Glomerular visceral epithelial cell (primary cell): Measurements from ENCODE around the gene DUS2.
"Not testable (repeated sequence)": the region's sequence is repeated elsewhere in the genome, so short reads cannot be mapped to it uniquely, and the experiment has no call there.

Experiments
- DNase-seq: peaks from one replicate; pipeline ENCODE4 v3.0.0-alpha.2; 2016; ENCODE audit errors: extremely low spot score

Gene DUS2

DNA sequence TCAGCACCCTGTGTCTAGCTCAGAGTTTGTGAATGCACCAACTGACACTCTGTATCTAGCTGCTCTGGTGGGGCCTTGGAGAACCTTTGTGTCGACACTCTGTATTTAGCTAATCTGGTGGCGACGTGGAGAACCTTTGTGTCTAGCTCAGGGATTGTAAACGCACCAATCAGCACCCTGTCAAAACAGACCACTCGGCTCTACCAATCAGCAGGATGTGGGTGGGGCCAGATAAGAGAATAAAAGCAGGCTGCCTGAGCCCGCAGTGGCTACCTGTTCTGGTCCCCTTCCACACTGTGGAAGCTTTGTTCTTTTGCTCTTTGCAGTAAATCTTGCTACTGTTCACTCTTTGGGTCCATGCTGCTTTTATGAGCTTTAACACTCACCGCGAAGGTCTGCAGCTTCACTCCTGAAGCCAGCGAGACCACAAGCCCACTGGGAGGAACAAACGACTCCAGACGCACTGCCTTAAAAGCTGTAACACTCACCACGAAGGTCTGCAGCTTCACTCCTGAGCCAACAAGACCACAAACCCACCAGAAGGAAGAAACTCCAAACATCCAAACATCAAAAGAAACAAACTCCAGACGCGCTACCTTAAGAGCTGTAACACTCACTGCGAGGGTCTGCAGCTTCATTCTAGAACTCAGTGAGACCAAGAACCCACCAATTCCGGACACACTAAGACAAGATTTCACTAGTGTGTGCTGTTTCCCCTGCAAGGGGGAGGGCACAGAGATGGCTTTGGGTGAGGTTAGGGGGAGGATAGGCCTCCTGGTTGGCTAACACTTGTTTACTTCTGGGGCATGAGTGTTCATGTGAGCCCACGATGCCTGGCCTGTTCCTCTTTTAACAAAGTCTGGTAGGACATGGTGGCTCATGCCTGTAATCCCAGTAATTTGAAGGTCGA, 24.1 kb upstream of the DUS2 start, which contains the start of gene DPEP2:
DPEP2 (minus strand) TSS at position 706 of the 910 bp plus-strand sequence. CDS start 6,272 bp downstream, outside the sequence.
- DNase-seq: not testable (repeated sequence)

DNA sequence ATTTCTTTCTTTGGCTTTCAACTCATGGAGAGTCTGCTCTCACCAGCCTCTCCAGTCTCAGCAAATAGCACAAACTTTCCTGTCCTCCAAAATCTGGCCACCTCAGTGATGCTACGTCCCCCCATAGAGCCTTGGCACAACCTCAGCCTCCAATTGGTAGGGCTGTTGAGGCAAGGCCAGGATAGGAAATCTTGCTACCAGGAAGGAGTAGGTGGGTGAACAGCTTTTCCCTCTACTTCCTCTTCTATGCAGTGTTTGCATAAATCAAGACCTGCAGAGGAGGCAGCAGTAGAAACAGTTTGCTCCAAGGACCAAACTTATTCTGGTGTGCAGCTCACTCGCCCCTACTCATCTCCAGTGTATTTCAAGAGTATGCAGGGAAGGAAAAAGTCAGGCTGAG, 23.1 kb upstream of the DUS2 start:
- DNase-seq: no peak

DNA sequence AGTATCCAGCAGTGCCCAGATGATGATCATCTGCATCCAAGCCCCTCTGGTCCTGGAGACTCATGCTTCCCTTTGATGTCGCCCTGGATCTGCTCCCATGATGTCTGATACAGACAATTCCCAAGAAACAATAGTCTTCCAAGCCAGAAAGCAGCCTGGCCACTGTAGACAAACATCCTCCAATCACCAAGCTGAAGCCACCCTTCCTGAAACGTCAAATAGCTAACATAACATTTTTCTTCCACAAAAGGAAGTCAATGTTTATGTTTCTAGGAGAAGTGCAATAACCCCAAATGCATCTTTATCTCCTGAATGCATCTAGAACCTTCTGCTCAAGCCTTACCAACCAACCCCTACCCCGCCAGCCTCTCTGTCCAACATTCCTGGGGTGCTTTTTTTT, 22.6 kb upstream of the DUS2 start:
- DNase-seq: no peak

DNA sequence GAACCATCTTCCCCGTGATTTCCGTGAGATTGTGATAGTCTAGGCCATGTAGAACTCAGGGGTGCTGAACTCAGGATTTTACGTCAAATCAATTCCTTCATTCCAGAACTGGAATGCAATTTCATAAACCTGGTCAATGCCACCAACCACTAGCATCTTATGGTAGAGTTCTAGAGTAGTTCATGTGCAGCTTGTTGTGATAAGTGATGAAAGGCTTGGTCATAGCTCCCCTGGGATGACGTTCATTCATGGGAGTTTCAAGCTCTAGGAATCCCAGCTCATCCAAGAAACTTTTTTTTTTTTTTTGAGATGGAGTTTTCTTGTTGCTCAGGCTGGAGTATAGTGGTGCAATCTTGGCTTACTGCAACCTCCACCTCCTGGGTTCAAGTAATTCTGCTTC, 20.1 kb upstream of the DUS2 start:
- DNase-seq: no peak

DNA sequence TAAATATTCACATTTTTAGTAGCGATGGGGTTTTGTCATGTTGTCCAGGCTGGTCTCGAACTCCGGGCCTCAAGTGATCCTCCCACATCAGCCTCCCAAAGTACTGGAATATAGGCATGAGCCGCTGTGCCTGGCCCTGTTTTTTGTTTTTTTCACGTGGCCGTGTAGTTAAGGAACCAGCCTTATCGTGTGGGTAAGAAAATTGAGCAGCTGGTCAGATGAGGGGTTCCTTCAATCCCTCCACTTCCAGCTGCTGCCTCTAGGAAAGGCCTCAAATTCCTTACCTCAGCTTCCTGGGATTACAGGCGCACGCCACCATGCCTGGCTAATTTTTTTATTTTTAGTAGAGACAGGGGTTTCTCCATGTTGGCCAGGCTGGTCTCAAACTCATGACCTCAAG, 17.9 kb upstream of the DUS2 start:
- DNase-seq: no peak

DNA sequence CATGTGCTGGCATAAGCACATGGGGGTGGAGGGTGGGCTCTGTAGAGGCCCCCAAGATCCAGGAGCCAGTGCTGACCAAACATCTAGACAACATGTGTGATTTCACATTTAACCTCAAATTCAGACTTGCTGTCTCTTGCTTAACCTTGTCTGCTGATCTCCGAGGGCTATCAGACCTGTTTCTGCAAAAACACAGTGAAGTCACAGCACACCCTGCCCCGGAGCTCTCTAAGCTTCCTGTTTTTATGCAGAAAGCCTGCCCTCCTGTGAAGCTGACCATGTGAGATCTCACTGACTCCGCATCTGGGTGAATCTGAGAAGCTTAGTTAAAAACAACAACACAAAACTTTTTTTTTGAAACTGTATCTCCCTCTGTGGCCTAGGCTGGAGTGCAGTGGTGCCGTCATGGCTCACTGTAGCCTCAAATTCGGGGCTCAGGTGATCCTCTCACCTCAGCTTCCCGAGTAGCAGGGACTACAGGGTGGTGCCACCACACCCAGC, 17.2 kb upstream of the DUS2 start:
- DNase-seq: no peak

DNA sequence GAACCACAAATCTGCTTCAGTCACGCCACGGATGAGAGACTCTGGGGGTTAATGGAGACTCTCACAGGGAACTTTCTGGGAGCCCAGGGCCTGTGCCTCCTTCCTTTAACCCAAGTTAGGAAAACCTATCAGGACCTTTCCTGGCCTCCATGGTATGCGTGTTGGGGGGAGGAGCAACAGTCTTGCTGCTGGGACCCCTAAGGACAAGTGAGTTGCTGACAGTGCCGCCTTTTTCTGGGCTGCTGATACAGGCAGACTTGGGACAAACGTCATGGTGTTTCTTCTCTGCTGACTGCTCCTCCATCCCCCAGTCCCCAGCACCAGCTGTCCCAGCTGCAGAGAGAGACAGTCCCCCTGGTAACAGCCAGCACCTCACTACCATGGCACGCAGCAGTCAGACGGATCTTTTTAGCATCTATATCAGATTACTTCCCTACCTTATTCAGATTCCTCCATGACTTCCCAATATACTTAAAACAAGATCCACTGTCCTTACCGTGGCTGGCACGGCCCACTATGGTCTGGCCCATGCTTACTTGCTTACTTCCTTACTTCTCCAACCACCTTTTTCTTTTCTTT, 13.8 kb upstream of the DUS2 start:
- DNase-seq: no peak

DNA sequence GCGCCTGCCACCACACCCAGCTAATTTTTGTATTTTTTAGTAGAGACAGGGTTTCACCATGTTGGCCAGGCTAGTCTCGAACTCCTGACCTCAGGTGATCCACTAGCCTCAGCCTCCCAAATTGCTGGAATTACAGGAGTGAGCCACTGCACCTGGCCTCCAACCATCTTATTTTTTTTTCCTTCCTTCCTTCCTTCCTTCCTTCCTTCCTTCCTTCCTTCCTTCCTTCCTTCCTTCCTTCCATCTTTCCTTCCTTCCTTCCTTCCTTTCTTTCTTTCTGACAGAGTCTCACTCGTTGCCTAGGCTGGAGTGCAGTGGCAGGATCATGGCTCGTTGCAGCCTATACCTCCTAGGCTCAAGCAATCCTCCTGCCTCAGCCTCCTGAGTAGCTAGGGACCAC, 13.2 kb upstream of the DUS2 start:
- not testable (repeated sequence) for DNase-seq

DNA sequence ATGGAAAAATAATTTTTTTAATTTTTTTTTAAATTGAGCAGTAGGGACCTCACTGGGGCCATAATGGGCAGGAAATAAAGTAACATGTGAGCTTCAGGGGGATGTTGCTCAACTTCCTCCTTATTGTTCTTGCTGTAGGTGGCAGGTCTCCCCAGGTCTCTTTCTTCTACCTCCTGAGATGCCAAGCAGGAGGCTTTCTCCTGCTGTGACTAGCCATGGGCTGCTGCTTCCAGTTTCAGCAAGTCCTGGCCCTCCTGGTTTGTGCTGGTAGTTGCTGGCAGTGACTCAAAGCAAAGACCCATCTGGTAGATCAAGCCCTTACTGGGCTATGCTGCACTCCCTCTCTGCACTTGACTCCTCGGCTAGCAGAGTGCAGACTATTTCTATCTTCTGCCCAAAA, 9.6 kb upstream of the DUS2 start:
- DNase-seq: no peak

DNA sequence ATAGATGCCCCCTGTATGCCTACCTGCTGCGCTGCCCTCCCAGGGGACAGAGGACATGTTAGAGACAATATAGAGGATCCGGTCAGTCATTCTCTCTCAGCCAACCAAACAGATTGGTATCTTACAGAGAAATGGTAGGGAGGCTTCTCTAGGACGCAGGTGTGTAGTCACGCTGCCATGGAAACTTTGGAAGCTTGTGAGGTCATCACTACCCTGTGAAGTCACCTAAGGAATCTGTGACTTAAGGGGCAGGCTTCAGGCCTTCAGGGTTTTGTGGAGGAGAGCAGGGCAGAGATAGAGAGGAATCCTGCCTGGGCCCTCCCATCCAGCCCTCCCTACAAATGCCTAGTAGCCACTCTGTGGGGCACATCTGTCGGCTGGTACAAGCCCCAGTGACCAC, 7.4 kb upstream of the DUS2 start, which contains the start of gene DPEP2NB:
DPEP2NB (minus strand) TSS at position 231 of the 400 bp plus-strand sequence; CDS start at position 90, 141 bp downstream.
- DNase-seq: no peak

DNA sequence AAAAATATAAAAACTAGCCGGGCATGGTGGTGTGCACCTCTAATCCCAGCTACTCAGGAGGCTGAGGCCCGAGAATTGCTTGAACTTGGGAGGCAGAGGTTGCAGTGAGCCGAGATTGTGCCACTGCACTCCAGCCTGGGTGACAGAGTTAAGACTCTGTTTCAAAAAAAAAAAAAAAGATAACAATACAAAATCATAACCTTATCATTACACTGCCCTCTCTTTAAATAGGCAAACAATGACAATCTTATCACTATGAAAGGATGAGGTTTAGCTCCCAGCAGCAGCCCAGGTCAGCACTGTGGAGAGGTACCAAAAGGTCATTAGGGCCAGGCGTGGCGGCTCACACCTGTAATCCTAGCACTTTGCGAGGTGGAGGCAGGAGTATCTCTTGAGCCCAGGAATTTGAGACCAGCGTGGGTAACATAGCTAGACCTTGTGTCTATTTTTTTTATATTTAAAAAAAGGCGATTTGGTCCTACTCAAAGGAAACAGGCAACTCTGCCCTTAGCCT, 3.9 kb upstream of the DUS2 start:
- no peak for DNase-seq

DNA sequence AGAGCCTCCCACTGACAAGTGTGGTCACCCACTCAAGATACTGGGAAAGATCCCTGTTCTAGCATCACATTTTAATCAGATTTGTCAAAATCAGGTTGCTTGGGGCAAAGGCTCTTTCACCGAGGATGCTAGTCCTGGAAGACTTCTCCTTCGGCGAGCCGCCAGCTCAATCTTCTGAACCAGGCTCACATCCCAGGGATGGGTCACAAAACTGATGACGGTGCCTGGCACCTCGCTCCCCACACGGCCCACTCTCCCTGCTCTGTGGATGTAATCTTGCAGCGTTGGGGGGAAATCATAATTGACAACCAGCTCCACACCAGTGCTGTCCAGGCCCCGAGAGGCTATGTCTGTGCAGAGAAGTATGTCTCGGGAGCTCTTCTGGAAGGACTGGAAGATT, 1.6 kb upstream of the DUS2 start:
- no peak for DNase-seq

DNA sequence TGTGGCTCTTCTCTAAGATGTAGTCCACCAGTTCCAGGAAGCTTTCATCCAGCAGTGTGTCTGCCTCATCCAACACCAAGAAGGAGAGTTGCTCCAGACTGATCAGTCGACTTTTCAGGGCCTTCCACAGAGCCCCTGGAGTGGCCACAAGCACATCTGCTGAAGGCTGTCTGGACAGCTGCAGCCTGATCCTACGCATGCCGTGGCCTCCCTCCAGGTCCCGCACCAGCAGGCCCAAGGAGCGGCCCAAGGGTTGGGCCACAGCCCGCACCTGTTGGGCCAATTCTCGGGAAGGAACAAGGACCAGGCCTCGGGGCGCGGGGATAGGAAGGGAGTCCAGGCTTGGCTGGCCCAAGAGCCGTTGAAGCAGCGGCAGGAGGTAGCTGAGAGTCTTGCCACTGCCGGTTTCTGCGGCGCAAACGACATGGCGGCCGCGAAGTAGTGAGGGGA, 781 bp upstream of the DUS2 start:
- no peak for DNase-seq

DNA sequence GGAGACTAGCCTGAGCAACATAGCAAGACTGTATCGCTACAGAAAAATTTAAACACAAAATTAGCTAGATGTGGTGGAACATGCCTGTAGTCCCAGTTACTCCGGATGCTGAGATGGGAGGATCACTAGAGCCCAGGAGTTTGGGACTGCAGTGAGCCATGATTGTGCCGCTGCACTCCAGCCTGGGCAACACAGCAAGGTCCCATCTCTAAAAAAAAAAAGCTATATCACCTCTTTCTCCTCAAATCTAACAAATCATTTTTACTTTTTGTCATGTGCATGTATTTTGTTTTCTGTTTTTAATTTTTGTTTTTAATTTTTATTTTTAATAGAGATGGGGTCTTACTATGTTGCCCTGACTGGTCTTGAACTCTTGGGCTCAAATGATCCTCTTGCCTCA, 5.9 kb downstream of the DUS2 start:
- DNase-seq: no peak

DNA sequence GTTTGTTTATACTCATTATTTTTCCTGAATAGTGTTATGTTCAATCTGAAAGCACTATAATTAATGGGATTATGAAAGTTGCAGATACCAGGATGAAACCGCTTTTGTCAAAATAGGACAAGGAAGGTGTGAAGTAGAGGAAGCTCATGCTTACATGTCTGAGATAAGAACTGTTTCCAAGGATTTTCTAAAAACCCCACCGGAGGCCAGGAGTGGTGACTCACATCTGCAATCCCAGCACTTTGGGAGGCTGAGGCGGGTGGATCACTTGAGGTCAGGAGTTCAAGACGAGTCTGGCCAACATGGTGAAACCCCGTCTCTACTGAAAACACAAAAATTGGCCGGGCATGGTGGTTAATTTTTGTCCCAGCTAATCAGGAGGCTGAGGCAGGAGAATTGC, 7.0 kb downstream of the DUS2 start:
- peak; percentile 13 for DNase-seq

DNA sequence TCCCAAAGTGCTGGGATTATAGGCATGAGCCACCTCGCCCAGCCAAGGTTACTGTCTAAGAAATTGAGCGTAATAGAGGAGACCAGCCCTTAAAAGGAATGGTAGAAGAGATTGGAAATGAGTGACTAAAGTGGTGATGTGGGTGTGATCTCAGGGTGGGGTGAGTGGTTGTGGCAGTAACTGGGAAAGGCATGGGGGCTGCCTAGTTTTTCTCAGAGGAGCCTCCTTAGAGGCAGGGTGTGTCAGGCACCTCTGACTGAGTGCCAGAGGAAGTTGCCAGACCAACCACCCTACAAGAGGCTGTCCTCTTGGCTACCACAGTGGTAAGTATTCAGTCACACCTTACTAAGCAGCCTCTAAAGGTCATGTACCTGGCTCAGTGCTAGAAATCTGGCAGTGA, 8.9 kb downstream of the DUS2 start:
- peak; percentile 13 for DNase-seq

DNA sequence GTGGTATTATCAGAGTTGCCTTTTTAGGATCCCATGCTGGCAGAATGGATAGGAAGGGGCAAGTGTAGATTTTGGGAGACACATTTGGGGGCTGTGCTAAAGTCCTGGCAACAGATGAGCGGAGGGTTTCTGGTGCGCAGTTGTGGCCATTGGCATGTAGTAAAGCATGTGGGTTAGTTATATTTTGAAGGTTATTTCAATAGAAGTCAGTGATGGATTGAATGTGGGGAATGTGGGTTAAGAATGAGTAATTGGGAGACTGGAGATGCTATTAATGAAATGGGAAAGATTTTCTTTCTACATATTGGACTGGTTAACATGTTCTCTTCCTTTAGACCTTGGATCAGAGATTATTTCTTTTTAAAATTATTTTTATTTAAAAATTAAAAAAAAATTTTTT, 10.0 kb downstream of the DUS2 start:
- DNase-seq: no peak

DNA sequence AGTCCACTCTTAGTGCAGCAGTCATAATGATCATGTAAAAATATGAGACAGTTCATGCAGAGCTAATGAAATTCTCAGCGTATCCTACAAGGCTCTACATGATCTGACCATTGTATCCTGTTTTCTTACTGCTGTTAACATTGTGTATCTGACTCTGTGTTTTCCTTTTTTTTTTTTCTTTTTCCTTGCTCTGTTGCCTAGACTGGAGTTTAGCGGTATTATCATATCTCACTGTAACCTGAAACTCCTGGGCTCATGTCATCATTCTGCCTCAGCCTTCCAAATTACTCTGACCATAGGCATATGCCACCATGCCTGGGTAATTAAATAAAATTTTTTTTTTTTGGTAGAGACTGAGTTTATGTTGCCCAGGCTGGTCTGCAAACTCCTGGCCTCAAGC, 12.1 kb downstream of the DUS2 start:
- DNase-seq: no peak

DNA sequence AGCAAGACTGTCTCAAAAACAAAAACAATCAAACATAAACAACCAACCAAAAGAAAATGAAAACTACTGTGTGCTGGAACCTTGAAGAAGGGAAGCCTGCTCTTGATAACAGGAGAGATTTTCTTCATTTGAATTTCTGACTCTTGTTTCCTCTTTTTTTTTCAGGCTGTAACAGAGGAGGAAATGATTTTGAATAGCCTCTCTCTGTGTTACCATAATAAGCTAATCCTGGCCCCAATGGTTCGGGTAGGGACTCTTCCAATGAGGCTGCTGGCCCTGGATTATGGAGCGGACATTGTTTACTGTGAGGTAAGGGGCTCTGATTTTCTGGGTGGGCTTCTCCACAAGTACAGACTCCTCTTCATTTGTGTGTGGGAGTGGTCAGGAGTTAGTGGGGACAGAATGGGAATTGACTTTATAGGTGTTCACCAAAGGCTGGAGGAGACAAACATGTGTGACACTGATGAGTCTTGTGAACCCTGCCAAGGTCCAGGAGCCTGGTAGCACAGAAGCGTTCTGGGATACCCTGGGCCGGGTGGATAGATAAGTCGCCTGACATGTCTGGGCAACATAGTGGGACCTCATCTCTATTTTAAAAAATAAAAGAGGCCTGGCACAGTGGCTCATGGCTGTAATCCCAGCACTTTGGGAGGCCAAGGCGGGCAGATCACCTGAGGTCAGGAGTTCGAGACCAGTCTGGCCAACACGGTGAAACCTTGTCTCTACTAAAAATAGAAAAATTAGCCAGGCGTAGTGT, 14.9 kb downstream of the DUS2 start:
- DNase-seq: no peak

DNA sequence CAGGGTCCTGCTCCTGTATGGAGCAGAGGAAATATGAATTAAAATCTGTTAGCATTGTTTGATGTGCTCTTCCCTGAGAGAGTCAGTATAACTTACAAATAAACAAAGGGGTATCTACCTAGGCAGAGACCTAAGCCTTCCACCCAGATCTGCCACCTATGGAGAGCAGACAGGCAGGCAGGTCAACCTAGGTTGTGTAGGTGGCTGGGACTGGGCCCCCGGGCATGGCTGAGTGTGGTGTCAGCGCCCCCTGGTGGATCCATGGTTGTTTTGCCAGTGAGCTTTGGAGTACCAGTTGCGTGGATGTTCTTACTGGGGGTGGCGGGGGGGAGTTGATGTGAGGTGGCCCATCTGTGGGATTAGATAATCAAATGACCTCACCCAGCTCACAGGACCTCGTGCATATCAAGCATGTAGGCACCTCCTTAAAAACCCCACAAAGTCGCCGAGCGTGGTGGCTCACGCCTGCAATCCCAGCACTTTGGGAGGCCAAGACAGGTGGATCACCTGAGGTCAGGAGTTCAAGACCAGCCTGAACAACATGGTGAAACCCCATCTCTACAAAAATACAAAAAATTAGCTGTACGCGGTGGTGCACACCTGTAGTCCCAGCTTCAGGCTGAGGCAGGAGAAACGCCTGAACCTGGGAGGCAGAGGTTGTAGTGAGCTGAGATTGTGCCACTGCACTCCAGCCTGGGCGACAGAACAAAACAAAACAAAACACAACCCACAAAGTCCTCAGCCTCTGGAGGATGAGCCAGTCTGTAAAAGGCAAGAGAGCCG, 17.6 kb downstream of the DUS2 start:
- DNase-seq: peak; percentile 74

DNA sequence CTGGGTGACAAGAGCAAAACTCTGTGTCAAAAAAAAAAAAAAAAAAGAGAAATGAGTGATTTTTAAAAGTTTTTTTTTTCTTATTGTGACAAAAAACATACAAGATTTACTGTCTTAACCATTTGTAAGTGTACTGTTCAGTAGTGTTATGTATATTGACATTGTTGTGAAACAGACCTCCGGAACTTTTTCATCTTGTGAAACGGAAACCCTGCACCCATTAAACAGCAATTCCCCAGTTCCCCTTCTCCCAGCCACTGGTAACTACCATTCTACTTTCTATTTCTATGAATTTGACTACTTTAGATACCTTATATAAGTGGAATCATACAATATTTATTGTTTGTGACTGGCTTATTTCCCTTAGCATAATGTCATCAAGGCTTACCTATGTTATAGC, 18.7 kb downstream of the DUS2 start:
- no peak for DNase-seq
